Endothelial cell of umbilical vein (primary cell): ENCODE results near the gene RAP1GDS1. TPM values are rescaled to one million over a fixed set of nuclear protein-coding genes. Genes with fewer than 3 reads are reported as not detected.
"Not testable (repeated sequence)": the region's sequence is repeated elsewhere in the genome, so short reads cannot be mapped to it uniquely, and the experiment has no call there.

ENCODE experiments used
- BruUV-seq: library from RNA; stranded (reverse); fragments of 400-500 nt; replicated peaks from 2 replicates; lab custom pipeline; 2021; lab: Mats Ljungman, UMichigan
- CTCF ChIA-PET: fragments of 300-600, 350-600 bp; sonication (Branson Sonifier 250); formaldehyde crosslinking; loops from one replicate; lab custom pipeline; 2021; ENCODE audit warnings: antibody characterized with exemption, inconsistent platforms; lab: Charles Lee
- POLR2A ChIA-PET: fragments of 300-600, 350-600 bp; sonication (Branson Sonifier 250); formaldehyde crosslinking; loops from one replicate; lab custom pipeline; 2021; ENCODE audit warnings: antibody characterized with exemption, inconsistent platforms; lab: Charles Lee
- DNase-seq: peaks from one replicate; pipeline ENCODE4 v3.0.0-alpha.2; 2011; ENCODE audit warnings: low read depth, low spot score
- FAIRE-seq: peaks from 2 replicates; lab custom pipeline; 2011; peaks lifted over from hg19 to GRCh38; lab: Jason Lieb, UNC
- H2AFZ ChIP-seq: 2 replicates; pipeline ENCODE4 v1.6.0; 2012; ENCODE audit warnings: low read depth, low read length, control low read depth, inconsistent platforms
- H3K27ac ChIP-seq: 2 replicates; pipeline ENCODE4 v1.5.1; 2011; ENCODE audit warnings: low read depth, mild to moderate bottlenecking, control low read depth, low read length, moderate library complexity; ENCODE audit not compliant: insufficient read depth
- H3K27me3 ChIP-seq, 2 experiments: 2 replicates each; pipeline versions ENCODE4 v1.6.0 to v1.6.1; 2011; ENCODE audit warnings: low read length in 2 of 2, mixed read lengths in 1 of 2; ENCODE audit not compliant: control insufficient read depth in 2 of 2, insufficient read depth in 2 of 2
- H3K36me3 ChIP-seq, 2 experiments: 2 replicates in 1 of 2; 3 replicates in 1 of 2; pipeline ENCODE4 v1.5.1; 2011; ENCODE audit warnings: low read length in 2 of 2, mild to moderate bottlenecking in 1 of 2, moderate library complexity in 1 of 2; ENCODE audit not compliant: control insufficient read depth in 2 of 2, insufficient read depth in 2 of 2; ENCODE audit errors: extremely low read depth in 1 of 2
- H3K4me1 ChIP-seq: 3 replicates; pipeline ENCODE4 v1.5.1; 2011; ENCODE audit warnings: mild to moderate bottlenecking, low read length; ENCODE audit not compliant: control insufficient read depth, insufficient read depth; ENCODE audit errors: extremely low read depth
- H3K4me2 ChIP-seq: 2 replicates; pipeline ENCODE4 v1.6.1; 2011; ENCODE audit warnings: low read length, control low read depth, mixed read lengths; ENCODE audit not compliant: insufficient read depth
- H3K4me3 ChIP-seq, 3 experiments: fragments of 200-600 bp in 1 of 3; sonication (generic), shearing (Covaris generic) in 1 of 3; replicated peaks in 1 of 3; 2 replicates each; pipeline ENCODE4 v1.5.1; 2011 to 2016; ENCODE audit warnings: control low read depth in 3 of 3, low read length in 3 of 3, mild to moderate bottlenecking in 2 of 3, inconsistent platforms in 1 of 3, low read depth in 1 of 3, moderate library complexity in 1 of 3; ENCODE audit not compliant: insufficient read depth in 1 of 3
- H3K79me2 ChIP-seq: 2 replicates; pipeline ENCODE4 v1.6.0; 2012; ENCODE audit warnings: low read length, inconsistent platforms; ENCODE audit not compliant: control insufficient read depth, insufficient read depth
- H3K9ac ChIP-seq: replicated peaks from 2 replicates; pipeline ENCODE3; 2011; ENCODE audit warnings: low read length, control low read depth; ENCODE audit not compliant: insufficient read depth; ENCODE audit errors: extremely low read depth
- H3K9me1 ChIP-seq: replicated peaks from 3 replicates; pipeline ENCODE4 v1.6.0; 2011; ENCODE audit warnings: mild to moderate bottlenecking, low read length; ENCODE audit not compliant: control insufficient read depth, insufficient read depth; ENCODE audit errors: extremely low read depth
- H3K9me3 ChIP-seq: replicated peaks from 2 replicates; pipeline ENCODE4 v1.5.1; 2012; ENCODE audit warnings: low read length, inconsistent platforms; ENCODE audit not compliant: control insufficient read depth, insufficient read depth
- H4K20me1 ChIP-seq: replicated peaks from 2 replicates; pipeline ENCODE3; 2011; ENCODE audit warnings: mild to moderate bottlenecking, low read length; ENCODE audit not compliant: control insufficient read depth, insufficient read depth; ENCODE audit errors: extremely low read depth
- CTCF ChIP-seq, 2 donors: IDR thresholded peaks; 1 replicate in 1 of 2; 2 replicates in 1 of 2; pipeline ENCODE4 v1.5.1; 2011; ENCODE audit warnings: low read length in 2 of 2, mild to moderate bottlenecking in 2 of 2, moderate library complexity in 2 of 2, control low read depth in 1 of 2, inconsistent platforms in 1 of 2, low read depth in 1 of 2; ENCODE audit not compliant: insufficient read depth in 1 of 2; ENCODE audit errors: extremely low read depth in 1 of 2
- EZH2 ChIP-seq: IDR thresholded peaks from 2 replicates; pipeline ENCODE4 v1.6.1; 2012; ENCODE audit warnings: borderline replicate concordance, low read depth, mild to moderate bottlenecking, moderate library complexity, low read length, inconsistent platforms; ENCODE audit not compliant: severe bottlenecking
- FOS ChIP-seq: IDR thresholded peaks from 2 replicates; pipeline ENCODE4 v1.6.1; 2011; ENCODE audit warnings: mild to moderate bottlenecking, low read length, moderate library complexity, borderline replicate concordance; ENCODE audit not compliant: insufficient read depth
- GATA2 ChIP-seq: IDR thresholded peaks from 2 replicates; pipeline ENCODE4 v1.7.0; 2011; ENCODE audit warnings: low read depth, mild to moderate bottlenecking, moderate library complexity, mixed read lengths, low read length; ENCODE audit not compliant: insufficient read length, insufficient read depth
- JUN ChIP-seq: IDR thresholded peaks from 2 replicates; pipeline ENCODE4 v1.6.1; 2011; ENCODE audit warnings: borderline replicate concordance, low read depth; ENCODE audit not compliant: insufficient read length, insufficient read depth
- MAX ChIP-seq: IDR thresholded peaks from 2 replicates; pipeline ENCODE4 v1.6.1; 2011; ENCODE audit not compliant: insufficient read depth, insufficient read length
- MYC ChIP-seq: IDR thresholded peaks from one replicate; pipeline ENCODE4 v1.6.1; 2011; ENCODE audit warnings: mild to moderate bottlenecking, low read depth, low read length
- POLR2A ChIP-seq: IDR thresholded peaks from 2 replicates; pipeline ENCODE4 v1.6.1; 2012; ENCODE audit warnings: low read depth, mild to moderate bottlenecking, control low read depth, low read length
- POLR2AphosphoS5 ChIP-seq: IDR thresholded peaks from 2 replicates; pipeline ENCODE4 v1.6.1; 2012; ENCODE audit warnings: low read depth, mild to moderate bottlenecking, control low read depth, low read length, moderate library complexity; ENCODE audit not compliant: insufficient read depth
- dilution Hi-C: fragments of 300-500 bp; cut with MboI; formaldehyde crosslinking; loops from one replicate; pipeline ENCODE4 v1.15.0; 2019; ENCODE audit warnings: low sequenced_read_pairs; ENCODE audit not compliant: extremely low pct_ligation_motif_present
- intact Hi-C: fragments of 100-400 bp; cut with micrococcal nuclease; formaldehyde crosslinking; loops from one replicate; pipeline ENCODE4 v1.10.0; 2022
- polyA plus RNA-seq, 4 experiments: library from polyadenylated mRNA; depleted of rRNA in 3 of 4; stranded (reverse) in 3 of 4; unstranded in 1 of 4; fragments of >200 nt; gene quantifications; 2 replicates each; pipeline versions ENCODE4 v1.2.1 to v1.2.3, GENCODE V29; 2011 to 2012; ENCODE audit warnings: missing spikeins in 1 of 4
- total RNA-seq: library from RNA; stranded (reverse); gene quantifications from 2 replicates; pipeline ENCODE4 v1.2.3, GENCODE V29; 2021

Gene RAP1GDS1
- total and polyA plus RNA-seq, 2 donors (not counting 3 experiments of a cell fraction or from before 2014, with no cell fraction given): 17.6 to 52.8 TPM

GRCh38 chr4:98452091-98452490 is 190.9 kb downstream of the RAP1GDS1 start:
- Histone ChIP-seq H3K4me3 (no peak overlapping the region), H3K79me2 (no peaks in the 10 kb centered on the region), H3K36me3 (no peaks in the 10 kb centered on the region), H3K9me1 (no peaks in the 10 kb centered on the region), H3K27me3 (no peaks in the 10 kb centered on the region), H3K4me1 (no peaks in the 10 kb centered on the region), H3K27ac (no peak overlapping the region), H3K4me2 (no peak overlapping the region), H3K9me3 (no peaks in the 10 kb centered on the region), H4K20me1 (no peaks in the 10 kb centered on the region), H2AFZ (no peak overlapping the region), H3K9ac (no peak overlapping the region)
- no peak for TF ChIP-seq POLR2AphosphoS5
- TF ChIP-seq FOS: no peak
- TF ChIP-seq JUN: no peak
- no peak for TF ChIP-seq EZH2
- TF ChIP-seq MYC: no peak
- TF ChIP-seq POLR2A: no peak
- TF ChIP-seq CTCF (IDR thresholded peaks at IDR 0.05; ENCODE audit: extremely low read depth in 1 of 2, insufficient read depth in 1 of 2, low read depth in 1 of 2, low read length in 2 of 2): no peak
- TF ChIP-seq MAX: no peak
- TF ChIP-seq GATA2: no peak
- ChIA-PET CTCF (interaction anchor here (1.0 to 2.5 kb wide), 2 partner anchors 10 to 16 kb away, joined by 3 to 7 read pairs; no protein-coding TSS in a partner anchor), POLR2A (no interaction called here)
- no peak for FAIRE-seq
- dilution Hi-C loops (no loop called here), intact Hi-C loops (no loop called here)
- no TSS peak for BruUV-seq
- no peak for DNase-seq

GRCh38 chr4:98457422-98457821 is 196.2 kb downstream of the RAP1GDS1 start:
- H3K27me3 ChIP-seq, H3K4me2 ChIP-seq, H3K9me3 ChIP-seq, dilution Hi-C loops, H3K36me3 ChIP-seq, H3K4me1 ChIP-seq, H3K9me1 ChIP-seq, H3K27ac ChIP-seq, DNase-seq, POLR2A ChIA-PET, intact Hi-C loops, H3K79me2 ChIP-seq, BruUV-seq, FAIRE-seq, H3K9ac ChIP-seq, CTCF ChIA-PET, H2AFZ ChIP-seq, H4K20me1 ChIP-seq, H3K4me3 ChIP-seq: not testable (repeated sequence)
